ENCODE measurements around the gene TTC7B. TPM values are rescaled to one million over a fixed set of nuclear protein-coding genes. Genes with fewer than 3 reads are reported as not detected.

The TTC7B gene
- total RNA-seq, 1 donor from 2014 or later = 82.6 TPM

- no peak for TF ChIP-seq CTCF (conservative IDR thresholded peaks at IDR 0.05; ENCODE audit: low read depth, low read length)
- no peak overlapping the region for H3K4me3 ChIP-seq (ENCODE audit: low read depth, low read length)
- DNase-seq (ENCODE audit: low read depth) = no peak
Measured at GRCh38 chr14:90641168-90641567, 175.1 kb downstream of the TTC7B start.

- TF ChIP-seq CTCF (conservative IDR thresholded peaks at IDR 0.05; ENCODE audit: low read depth, low read length) = no peak
- DNase-seq (ENCODE audit: low read depth) = no peak
- no peak overlapping the region for H3K4me3 ChIP-seq (ENCODE audit: low read depth, low read length)
Measured at GRCh38 chr14:90639641-90640040, 176.6 kb downstream of the TTC7B start.

GRCh38 chr14:90632871-90633270 is 183.4 kb downstream of the TTC7B start:
- no peak overlapping the region for H3K4me3 ChIP-seq (ENCODE audit: low read depth, low read length)
- TF ChIP-seq CTCF (conservative IDR thresholded peaks at IDR 0.05; ENCODE audit: low read depth, low read length) = no peak
- no peak for DNase-seq (ENCODE audit: low read depth)

GRCh38 chr14:90632451-90632850 is 183.8 kb downstream of the TTC7B start:
- DNase-seq (ENCODE audit: low read depth) = no peak
- no peak for TF ChIP-seq CTCF (conservative IDR thresholded peaks at IDR 0.05; ENCODE audit: low read depth, low read length)
- H3K4me3 ChIP-seq (ENCODE audit: low read depth, low read length) = no peak overlapping the region

- H3K4me3 ChIP-seq (ENCODE audit: low read depth, low read length) = no peak overlapping the region
- no peak for TF ChIP-seq CTCF (conservative IDR thresholded peaks at IDR 0.05; ENCODE audit: low read depth, low read length)
- no peak for DNase-seq (ENCODE audit: low read depth)
Measured at GRCh38 chr14:90630171-90630806, 185.9 kb downstream of the TTC7B start.

GRCh38 chr14:90629471-90629870 is 186.8 kb downstream of the TTC7B start:
- TF ChIP-seq CTCF (conservative IDR thresholded peaks at IDR 0.05; ENCODE audit: low read depth, low read length) = no peak
- H3K4me3 ChIP-seq (ENCODE audit: low read depth, low read length) = no peak overlapping the region
- no peak for DNase-seq (ENCODE audit: low read depth)

- DNase-seq (ENCODE audit: low read depth) = no peak
- no peak overlapping the region for H3K4me3 ChIP-seq (ENCODE audit: low read depth, low read length)
- no peak for TF ChIP-seq CTCF (conservative IDR thresholded peaks at IDR 0.05; ENCODE audit: low read depth, low read length)
Measured at GRCh38 chr14:90628825-90629224, 187.4 kb downstream of the TTC7B start.
